Cerebellar cortex (tissue), 1 donor: ENCODE measurements around the gene AP5S1.

Experiments
- DNase-seq: peaks from one replicate; pipeline ENCODE4 v3.0.0-alpha.2; 2015; ENCODE audit warnings: low spot score

Gene AP5S1

DNA sequence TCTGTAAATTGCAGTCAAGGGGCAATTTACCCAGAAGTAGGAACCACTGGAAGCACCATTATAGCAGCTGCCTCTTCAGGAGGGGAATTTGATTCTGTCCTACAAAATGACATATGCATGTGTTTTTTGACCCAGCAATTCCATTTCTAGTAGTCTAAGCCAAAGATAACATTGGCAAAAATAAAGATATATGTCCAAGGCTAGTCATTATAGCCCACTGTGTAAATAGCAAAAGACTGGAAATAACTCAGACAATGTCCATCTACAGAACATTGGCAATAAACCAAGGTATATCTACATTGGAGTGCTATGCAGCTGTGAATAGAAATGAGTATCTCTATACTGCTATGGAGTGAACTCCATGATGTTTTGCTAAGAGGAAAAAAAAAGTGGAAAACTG, 56.3 kb downstream of the AP5S1 start:
- no peak for DNase-seq
